Spleen (tissue), 11 donors: ENCODE measurements around the gene DMBT1. TPM values are rescaled to one million over a fixed set of nuclear protein-coding genes. Genes with fewer than 3 reads are reported as not detected.
A peak's percentile ranks its signal among the peaks of the same experiment; 100 is the strongest.

ENCODE experiments used
- DNase-seq: peaks from one replicate; pipeline ENCODE4 v3.0.0-alpha.2; 2020
- H3K27ac ChIP-seq, 8 donors: fragments of 200-600 bp; sonication (generic) in 7 of 8; 1 replicate in 4 of 8; 2 replicates in 4 of 8; pipeline versions ENCODE4 v1.5.0 to v1.8.0; 2016 to 2021; ENCODE audit warnings: inconsistent platforms in 4 of 8, mild to moderate bottlenecking in 4 of 8, moderate library complexity in 1 of 8
- H3K27me3 ChIP-seq, 7 donors: fragments of 200-600 bp; sonication (generic) in 6 of 7; replicated peaks in 1 of 7; 1 replicate in 4 of 7; 2 replicates in 3 of 7; pipeline versions ENCODE4 v1.5.0 to v1.8.0; 2016 to 2021; ENCODE audit warnings: inconsistent platforms in 3 of 7, mild to moderate bottlenecking in 1 of 7
- H3K36me3 ChIP-seq, 6 donors: fragments of 200-600 bp; sonication (generic) in 5 of 6; 1 replicate in 4 of 6; 2 replicates in 2 of 6; pipeline versions ENCODE4 v1.5.0 to v1.8.0; 2016 to 2021; ENCODE audit warnings: inconsistent platforms in 2 of 6
- H3K4me1 ChIP-seq, 6 donors: fragments of 200-600 bp; sonication (generic) in 5 of 6; 1 replicate in 3 of 6; 2 replicates in 3 of 6; pipeline versions ENCODE4 v1.5.0 to v1.8.0; 2016 to 2021; ENCODE audit warnings: inconsistent platforms in 3 of 6
- H3K4me3 ChIP-seq, 8 donors: fragments of 200-600 bp; sonication (generic) in 7 of 8; 1 replicate in 4 of 8; 2 replicates in 4 of 8; pipeline versions ENCODE4 v1.5.0 to v1.8.0; 2016 to 2021; ENCODE audit warnings: inconsistent platforms in 4 of 8, mild to moderate bottlenecking in 4 of 8, moderate library complexity in 2 of 8
- H3K9me3 ChIP-seq, 8 donors: fragments of 200-600 bp; sonication (generic) in 7 of 8; 1 replicate in 4 of 8; 2 replicates in 4 of 8; pipeline versions ENCODE4 v1.5.0 to v1.8.0; 2016 to 2021; ENCODE audit warnings: inconsistent platforms in 4 of 8
- CTCF ChIP-seq, 11 experiments: fragments of 200-600 bp in 7 of 11; fragments of 450-650 bp in 4 of 11; sonication (generic) in 4 of 11; IDR thresholded peaks in 8 of 11; conservative IDR thresholded peaks in 3 of 11; 1 replicate in 7 of 11; 2 replicates in 4 of 11; pipeline versions ENCODE4 v1.4.0 to v1.8.0; 2016 to 2021; ENCODE audit warnings: antibody characterized with exemption in 11 of 11, inconsistent platforms in 4 of 11, mild to moderate bottlenecking in 1 of 11
- POLR2A ChIP-seq, 3 donors: fragments of 450-650 bp; IDR thresholded peaks; one replicate each; pipeline ENCODE4 v1.5.1; 2017; ENCODE audit warnings: antibody characterized with exemption in 3 of 3, mild to moderate bottlenecking in 1 of 3
- POLR2AphosphoS5 ChIP-seq, 3 donors: sonication (generic); formaldehyde crosslinking; IDR thresholded peaks; one replicate each; pipeline ENCODE4 v1.5.1; 2017; ENCODE audit warnings: antibody characterized with exemption in 3 of 3
- WGBS, 5 donors: extraction: QIAGEN DNeasy Blood & Tissue Kit in 3 of 5; methylation state at CpG; one replicate each; pipeline versions ENCODE4 v1.1.5 to v1.1.7; 2013 to 2018; 5-methylcytosine and 5-hydroxymethylcytosine counted together
- intact Hi-C: fragments of 100-400 bp; cut with DNase I; formaldehyde crosslinking; loops from one replicate; pipeline ENCODE4 v1.15.0; 2023; ENCODE audit warnings: low total_unique reads
- polyA plus RNA-seq, 3 donors: library from polyadenylated mRNA; stranded (reverse); fragments of 200-250 nt; gene quantifications; one replicate each; pipeline ENCODE4 v1.2.1, GENCODE V29; 2013
- total RNA-seq, 7 donors: library from RNA; depleted of rRNA in 3 of 7; stranded (reverse); fragments of >200 nt in 3 of 7; fragmentation: NEBNext Ultra II Directional in 4 of 7; extraction: Animal tissue kit (Norgen Biotek cat#: 25700) in 4 of 7; gene quantifications; one replicate each; pipeline versions ENCODE4 v1.1.0 to v1.2.1, GENCODE V29; 2016 to 2021
- donor health status: healthy with polysubstance abuse.
- donor health status: DM: no; HTN: no; CAD: no; lungs with moderate emphysema.
- donor health status: DM: no; HTN: no; CAD: no.
- donor health status: Bipolar disorder and iron deficiency.
- donor health status: healthy.
- donor health status: DM: no; HTN: no; CAD: no.
- donor health status: DM: yes; HTN: yes; CAD: no.

Gene DMBT1
- total and polyA plus RNA-seq, 10 donors = 0.02 to 0.29 (median 0.03) TPM; not detected in 6

DNA sequence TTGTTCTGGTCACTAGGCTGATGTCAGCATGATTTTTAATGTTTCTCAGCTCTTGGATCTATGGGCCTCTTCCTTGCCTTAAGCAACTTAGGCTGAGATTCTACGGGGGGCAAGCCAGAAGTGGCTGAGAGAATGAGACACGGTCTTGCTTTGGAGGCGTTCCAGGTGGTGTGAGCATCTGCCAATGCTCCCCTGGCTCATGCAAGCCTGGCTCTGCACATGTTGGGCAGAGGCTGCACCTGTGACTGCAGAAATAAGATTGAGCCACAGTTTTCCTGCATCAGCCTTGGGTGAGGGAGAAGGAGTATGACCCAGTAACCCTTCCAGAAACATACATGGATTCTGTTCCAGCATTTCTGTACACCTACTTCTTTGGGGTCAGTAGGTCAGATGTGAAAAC lies 97.2 kb downstream of the DMBT1 start:
- 50 to 72% (median 56%) methylated on average over 3 of the region's 3 CpGs for WGBS, 5 donors
- Histone ChIP-seq H3K27me3 (peaks cover 0 to 10% (median 0%) of the 10 kb centered on the region in 7 donors), H3K27ac (no peak overlapping the region), H3K36me3 (no peaks in the 10 kb centered on the region), H3K4me3 (no peak overlapping the region), H3K4me1 (no peaks in the 10 kb centered on the region), H3K9me3 (no peaks in the 10 kb centered on the region)
- DNase-seq = peak; percentile 41
- TF ChIP-seq POLR2A (IDR thresholded peaks at IDR 0.05) (no peak), CTCF (IDR thresholded peaks at IDR 0.05 in 8 of 11, conservative IDR thresholded peaks at IDR 0.05 in 3 of 11) (no peak), POLR2AphosphoS5 (IDR thresholded peaks at IDR 0.05) (no peak)
- intact Hi-C loops = no loop called here

- no peaks in the 10 kb centered on the region for H3K4me1 ChIP-seq
- no peaks in the 10 kb centered on the region for H3K36me3 ChIP-seq
- no peaks in the 10 kb centered on the region for H3K9me3 ChIP-seq
- no peak overlapping the region for H3K27ac ChIP-seq
- intact Hi-C loops = no loop called here
- peaks cover 0 to 7% (median 0%) of the 10 kb centered on the region in 7 donors for H3K27me3 ChIP-seq
- peak; percentile 47 for DNase-seq
- WGBS, 5 donors = 85 to 93% (median 87%) methylated on average over 8 of the region's 8 CpGs
- no peak overlapping the region for H3K4me3 ChIP-seq
- TF ChIP-seq POLR2AphosphoS5 (IDR thresholded peaks at IDR 0.05) = no peak
- no peak for TF ChIP-seq POLR2A (IDR thresholded peaks at IDR 0.05)
- TF ChIP-seq CTCF (IDR thresholded peaks at IDR 0.05 in 8 of 11, conservative IDR thresholded peaks at IDR 0.05 in 3 of 11) = no peak
These were observed 97.9 kb downstream of the DMBT1 start for GRCh38 chr10:122658356-122659049.

DNA sequence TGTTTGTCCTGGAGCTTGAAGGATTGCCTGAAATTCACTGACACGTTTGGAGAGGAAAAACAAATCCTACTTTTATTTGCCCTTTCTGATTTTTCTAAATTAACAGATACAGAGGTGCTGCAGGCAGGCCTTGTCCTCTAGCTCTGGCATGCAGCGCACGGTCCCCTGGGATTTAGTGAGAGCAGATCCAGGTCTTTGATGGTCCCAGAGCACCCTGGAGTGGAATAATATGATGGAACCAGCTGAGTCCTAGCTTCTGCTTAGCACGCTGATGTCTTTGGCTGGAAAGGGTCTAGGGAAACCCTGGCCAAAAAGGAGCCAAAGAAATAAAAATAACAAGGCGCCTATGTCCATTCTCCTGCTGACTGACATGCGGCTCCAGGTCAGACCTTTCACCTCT lies 98.6 kb downstream of the DMBT1 start:
- peak; percentile 31 for DNase-seq
- intact Hi-C loops = no loop called here
- H3K4me1 ChIP-seq = no peaks in the 10 kb centered on the region
- peaks cover 0 to 8% (median 0%) of the 10 kb centered on the region in 7 donors for H3K27me3 ChIP-seq
- H3K9me3 ChIP-seq = no peaks in the 10 kb centered on the region
- H3K36me3 ChIP-seq = no peaks in the 10 kb centered on the region
- WGBS, 5 donors = 72 to 86% (median 77%) methylated on average over 6 of the region's 6 CpGs
- no peak overlapping the region for H3K27ac ChIP-seq
- no peak overlapping the region for H3K4me3 ChIP-seq
- TF ChIP-seq POLR2A (IDR thresholded peaks at IDR 0.05) (no peak), CTCF (IDR thresholded peaks at IDR 0.05 in 8 of 11, conservative IDR thresholded peaks at IDR 0.05 in 3 of 11) (no peak)

DNA sequence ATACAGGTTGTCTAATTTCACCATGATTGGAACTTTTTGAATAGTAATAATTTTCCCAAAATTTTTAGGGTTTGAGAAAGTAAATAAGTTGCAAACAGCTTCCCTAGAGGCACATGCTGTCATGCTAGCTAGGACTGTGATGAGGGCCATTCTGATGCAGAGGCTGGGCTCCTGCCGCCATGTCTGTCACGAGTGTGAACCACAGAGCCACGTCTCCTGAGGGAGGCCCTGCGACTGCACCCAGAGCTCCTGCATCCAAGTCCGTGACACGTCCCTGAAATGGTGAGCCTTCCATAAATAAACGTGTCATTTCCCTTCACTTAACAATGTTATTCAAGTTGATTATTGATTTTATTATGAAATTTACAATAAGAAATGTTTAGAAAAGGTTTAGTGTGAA lies 99.1 kb downstream of the DMBT1 start:
- WGBS, 5 donors = 79 to 85% (median 81%) methylated on average over 7 of the region's 7 CpGs

More for the DNA sequence above, 99.1 kb downstream of the DMBT1 start:
- Histone ChIP-seq H3K9me3 (no peaks in the 10 kb centered on the region), H3K27me3 (peaks cover 0 to 13% (median 0%) of the 10 kb centered on the region in 7 donors), H3K4me1 (no peaks in the 10 kb centered on the region), H3K4me3 (no peak overlapping the region), H3K36me3 (no peaks in the 10 kb centered on the region), H3K27ac (no peak overlapping the region)
- DNase-seq = peak; percentile 50
- intact Hi-C loops = no loop called here
- no peak for TF ChIP-seq POLR2A (IDR thresholded peaks at IDR 0.05)
